Prostate gland (tissue), 2 donors: ENCODE data around the gene VCAN.

Experiments used
- CTCF ChIP-seq, 4 experiments: fragments of 200-600 bp in 2 of 4; fragments of 450-650 bp in 2 of 4; sonication (generic) in 2 of 4; IDR thresholded peaks; 1 replicate in 3 of 4; 2 replicates in 1 of 4; pipeline ENCODE4 v1.5.1; 2016 to 2019; ENCODE audit warnings: antibody characterized with exemption in 4 of 4, mild to moderate bottlenecking in 2 of 4, moderate library complexity in 2 of 4
- POLR2A ChIP-seq: fragments of 450-650 bp; IDR thresholded peaks from one replicate; pipeline ENCODE4 v1.6.1; 2016; ENCODE audit warnings: antibody characterized with exemption, mild to moderate bottlenecking
- POLR2AphosphoS5 ChIP-seq: sonication (generic); formaldehyde crosslinking; IDR thresholded peaks from one replicate; pipeline ENCODE4 v1.6.1; 2017; ENCODE audit warnings: antibody characterized with exemption

- no peak for TF ChIP-seq POLR2AphosphoS5
- TF ChIP-seq CTCF (IDR thresholded peaks at IDR 0.05), result no peak
- no peak for TF ChIP-seq POLR2A
Observed at GRCh38 chr5:83484294-83484693, 12.8 kb downstream of the VCAN start.
